ENCODE measurements around the gene SAMD4B.

Gene SAMD4B

DNA sequence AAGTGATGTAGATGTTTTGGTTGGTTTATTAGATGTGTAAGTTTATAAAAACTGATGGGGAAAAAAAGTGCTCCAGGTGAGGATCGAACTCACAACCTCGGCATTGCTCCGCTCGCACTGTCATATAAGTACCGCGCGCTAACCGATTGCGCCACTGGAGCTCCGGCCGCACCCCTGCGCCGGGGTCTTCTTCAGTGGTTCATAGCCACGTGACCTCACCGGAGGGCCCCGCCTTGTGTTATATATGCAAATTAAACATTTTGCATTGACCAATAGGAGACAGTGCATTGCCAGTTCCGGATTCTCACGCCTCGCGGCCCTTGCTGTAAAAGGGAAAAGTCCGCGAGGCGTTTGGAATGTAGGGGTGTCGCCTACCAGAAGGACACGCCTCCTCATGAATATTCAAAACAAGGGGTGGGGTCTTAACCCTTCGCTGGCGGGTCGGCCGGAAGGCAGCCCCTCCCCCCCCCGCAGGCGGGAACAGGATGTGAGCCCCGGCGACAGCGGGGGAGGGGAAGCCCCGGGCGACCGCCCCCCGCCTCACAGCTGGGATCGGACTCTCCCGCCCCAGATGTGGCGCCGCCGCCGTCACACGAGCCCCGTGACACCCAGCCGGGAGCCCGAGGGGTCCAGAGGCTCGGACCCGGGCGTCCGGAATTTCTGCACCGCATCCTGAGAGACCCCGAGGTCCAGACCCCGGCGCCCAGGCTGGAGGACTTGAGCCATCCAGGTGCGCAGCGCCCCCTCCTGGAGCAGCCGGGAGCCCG is 70.1 kb downstream of the SAMD4B start, which contains the start of gene PLEKHG2:
TSS of gene PLEKHG2 (plus strand) at position 570 of the 767 bp plus-strand sequence. CDS start 1,418 bp downstream, outside the sequence.
- peak; percentile 100 for DNase-seq (ENCODE audit: low read depth, low spot score)
- peak within 1 kb of the TSS; percentile 97 for H3K4me3 ChIP-seq (ENCODE audit: low read depth, low read length)
- TF ChIP-seq, protein P1, sequence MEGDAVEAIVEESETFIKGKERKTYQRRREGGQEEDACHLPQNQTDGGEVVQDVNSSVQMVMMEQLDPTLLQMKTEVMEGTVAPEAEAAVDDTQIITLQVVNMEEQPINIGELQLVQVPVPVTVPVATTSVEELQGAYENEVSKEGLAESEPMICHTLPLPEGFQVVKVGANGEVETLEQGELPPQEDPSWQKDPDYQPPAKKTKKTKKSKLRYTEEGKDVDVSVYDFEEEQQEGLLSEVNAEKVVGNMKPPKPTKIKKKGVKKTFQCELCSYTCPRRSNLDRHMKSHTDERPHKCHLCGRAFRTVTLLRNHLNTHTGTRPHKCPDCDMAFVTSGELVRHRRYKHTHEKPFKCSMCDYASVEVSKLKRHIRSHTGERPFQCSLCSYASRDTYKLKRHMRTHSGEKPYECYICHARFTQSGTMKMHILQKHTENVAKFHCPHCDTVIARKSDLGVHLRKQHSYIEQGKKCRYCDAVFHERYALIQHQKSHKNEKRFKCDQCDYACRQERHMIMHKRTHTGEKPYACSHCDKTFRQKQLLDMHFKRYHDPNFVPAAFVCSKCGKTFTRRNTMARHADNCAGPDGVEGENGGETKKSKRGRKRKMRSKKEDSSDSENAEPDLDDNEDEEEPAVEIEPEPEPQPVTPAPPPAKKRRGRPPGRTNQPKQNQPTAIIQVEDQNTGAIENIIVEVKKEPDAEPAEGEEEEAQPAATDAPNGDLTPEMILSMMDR (IDR thresholded peaks at IDR 0.05; ENCODE audit: low read depth, low read length): peak; percentile 82
- in situ Hi-C loops (cut with HindIII; ENCODE audit: low sequenced_read_pairs): no loop called here

DNA sequence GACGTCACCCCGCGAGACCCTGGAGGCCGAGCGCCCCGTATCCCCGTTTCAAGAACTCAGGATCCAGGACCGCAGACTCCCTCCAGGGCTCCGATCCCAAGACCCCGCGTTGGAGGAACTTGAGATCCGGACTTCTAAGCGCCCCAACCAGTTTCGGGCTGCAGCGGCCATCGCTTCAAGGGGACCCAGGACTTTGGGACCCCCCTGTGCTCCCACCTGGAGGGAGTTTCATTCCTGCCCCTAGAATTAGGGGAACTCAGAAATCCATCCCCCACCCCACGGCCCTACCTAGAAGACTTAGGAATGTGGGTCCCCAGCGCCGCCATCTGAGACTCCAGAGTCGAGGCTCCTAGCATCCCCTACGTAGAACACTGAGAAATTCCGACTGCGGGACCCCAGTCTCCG is 70.6 kb downstream of the SAMD4B start:
- TF ChIP-seq, protein P1 (IDR thresholded peaks at IDR 0.05; ENCODE audit: low read depth, low read length): no peak
- DNase-seq (ENCODE audit: low read depth, low spot score): no peak
- peak overlapping the region; percentile 97 for H3K4me3 ChIP-seq (ENCODE audit: low read depth, low read length)
- in situ Hi-C loops (cut with HindIII; ENCODE audit: low sequenced_read_pairs): no loop called here

DNA sequence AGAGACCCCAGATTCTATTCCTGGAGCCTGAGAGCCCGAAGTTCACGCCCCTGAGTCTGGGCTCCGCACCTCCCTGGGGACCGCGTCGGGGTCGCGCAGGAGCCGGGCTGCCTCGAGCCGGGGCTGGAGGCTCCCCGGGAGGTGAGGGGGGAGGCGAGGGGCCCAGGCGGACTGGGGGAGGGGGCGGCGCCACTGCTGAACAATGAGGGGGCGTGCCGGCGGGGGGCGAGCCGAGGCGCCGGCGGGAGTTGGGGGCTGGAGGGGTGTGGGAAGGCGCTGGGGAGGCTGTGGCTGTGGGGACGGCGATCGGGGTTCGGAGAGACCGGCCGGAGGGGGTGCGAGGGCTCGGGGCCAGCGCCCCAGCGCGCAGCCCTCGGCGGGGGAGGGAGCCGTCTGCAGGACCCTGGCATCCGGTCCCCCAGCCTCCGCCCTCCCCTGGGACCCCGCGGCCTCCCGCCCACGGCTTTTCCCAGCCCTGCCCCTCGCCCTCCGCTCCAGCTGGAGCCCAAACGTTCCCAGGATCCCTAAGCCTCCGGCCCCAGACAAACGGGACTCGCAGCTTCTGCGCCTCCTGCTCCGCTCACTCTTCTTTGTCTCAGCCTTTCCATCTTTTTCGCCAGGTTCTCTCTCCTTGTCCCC is 71.2 kb downstream of the SAMD4B start:
- TF ChIP-seq, protein P1 (IDR thresholded peaks at IDR 0.05; ENCODE audit: low read depth, low read length): no peak
- in situ Hi-C loops (cut with HindIII; ENCODE audit: low sequenced_read_pairs): no loop called here
- peak overlapping the region; percentile 97 for H3K4me3 ChIP-seq (ENCODE audit: low read depth, low read length)
- DNase-seq (ENCODE audit: low read depth, low spot score): peak; percentile 63

DNA sequence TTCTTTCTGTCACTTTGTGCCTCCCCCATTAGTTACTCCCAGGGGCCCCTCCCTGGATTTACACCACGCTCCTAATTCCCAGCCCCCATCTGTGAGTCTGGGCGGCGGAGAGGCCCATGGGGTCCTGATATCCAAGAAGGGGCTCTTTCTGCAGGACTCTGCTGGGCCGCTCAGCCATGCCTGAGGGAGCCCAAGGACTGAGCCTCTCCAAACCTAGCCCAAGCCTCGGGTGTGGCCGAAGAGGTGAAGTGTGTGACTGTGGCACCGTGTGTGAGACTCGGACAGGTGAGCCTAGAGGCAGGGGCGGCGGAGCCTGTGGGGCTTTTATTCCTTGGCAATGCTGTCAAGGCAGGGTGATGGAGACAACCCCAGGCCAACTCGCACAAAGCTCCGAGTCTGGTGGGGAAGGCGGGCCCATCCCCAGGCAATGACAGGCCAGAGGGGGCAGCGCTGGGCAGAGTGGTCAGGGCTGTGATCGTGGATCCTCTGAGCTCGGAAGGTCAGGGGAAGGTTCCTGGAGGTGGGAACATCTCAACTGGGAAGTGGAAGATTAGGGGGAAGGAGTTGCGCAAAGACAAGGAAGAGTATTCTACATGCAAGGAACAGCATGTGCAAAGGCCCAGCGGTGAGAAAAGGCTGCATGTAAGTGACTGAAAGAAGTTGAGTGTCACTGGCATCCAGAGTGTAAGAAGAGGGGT is 71.8 kb downstream of the SAMD4B start:
- DNase-seq (ENCODE audit: low read depth, low spot score): no peak
- TF ChIP-seq, protein P1 (IDR thresholded peaks at IDR 0.05; ENCODE audit: low read depth, low read length): peak; percentile 42
- in situ Hi-C loops (cut with HindIII; ENCODE audit: low sequenced_read_pairs): no loop called here
- peak overlapping the region; percentile 97 for H3K4me3 ChIP-seq (ENCODE audit: low read depth, low read length)

DNA sequence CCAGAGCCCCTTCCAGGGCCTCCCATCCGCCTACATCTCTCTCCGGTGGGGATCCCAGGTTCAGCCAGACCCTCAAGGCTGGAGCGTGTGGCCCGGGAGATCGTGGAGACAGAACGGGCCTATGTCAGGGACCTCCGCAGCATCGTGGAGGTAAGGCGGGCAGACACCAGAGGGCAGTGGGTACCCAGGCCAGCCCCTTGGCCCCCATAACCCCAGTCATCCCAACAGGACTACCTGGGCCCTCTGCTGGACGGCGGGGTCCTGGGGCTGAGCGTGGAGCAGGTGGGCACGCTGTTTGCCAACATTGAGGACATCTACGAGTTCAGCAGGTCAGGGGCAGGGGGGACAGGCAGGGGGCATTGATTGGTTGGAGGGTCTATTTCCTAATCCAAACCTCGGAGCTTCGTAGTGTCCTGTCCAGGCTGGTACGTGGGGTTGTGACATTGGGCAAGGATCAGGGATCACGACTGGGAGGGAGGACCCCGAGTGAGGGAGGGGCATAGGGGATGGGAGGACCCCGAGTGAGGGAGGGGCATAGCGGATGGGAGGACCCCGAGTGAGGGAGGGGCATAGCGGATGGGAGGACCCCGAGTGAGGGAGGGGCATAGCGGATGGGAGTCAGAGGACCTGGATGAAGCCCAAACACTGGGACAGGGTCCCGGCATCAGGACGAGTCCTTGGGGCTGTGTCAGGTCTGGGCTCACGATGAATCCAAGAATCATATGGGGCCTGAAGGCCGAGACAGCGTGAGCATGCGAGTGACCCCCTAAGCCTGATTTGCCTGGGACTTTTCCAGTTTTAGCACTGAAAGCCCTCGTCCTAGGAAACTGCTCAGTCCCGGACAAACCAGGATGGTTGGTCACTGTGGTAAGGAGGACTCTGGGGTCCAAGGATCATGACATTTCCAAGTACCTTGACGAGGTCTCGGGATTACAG is 73.2 kb downstream of the SAMD4B start:
- TF ChIP-seq, protein P1 (IDR thresholded peaks at IDR 0.05; ENCODE audit: low read depth, low read length): no peak
- no peak for DNase-seq (ENCODE audit: low read depth, low spot score)
- peak overlapping the region; percentile 97 for H3K4me3 ChIP-seq (ENCODE audit: low read depth, low read length)
- in situ Hi-C loops (cut with HindIII; ENCODE audit: low sequenced_read_pairs): no loop called here

Data from astrocyte of the spinal cord (primary cell).